Left lung (tissue), 10 donors: ENCODE results near the gene CFL2. TPM values are rescaled to one million over a fixed set of nuclear protein-coding genes. Genes with fewer than 3 reads are reported as not detected.
A peak's percentile ranks its signal among the peaks of the same experiment; 100 is the strongest.

Experiments
- ATAC-seq: fragments of 200-7000 bp; cut with Tn5 transposase; one replicate; pipeline ENCODE4 v1.9.1; 2020; ENCODE audit warnings: moderate library complexity
- DNase-seq, 4 donors: peaks; one replicate each; pipeline ENCODE4 v3.0.0-alpha.2; 2013 to 2020
- H3K27ac ChIP-seq, 2 donors: fragments of 200-600 bp; sonication (generic) in 1 of 2; one replicate each; pipeline versions ENCODE4 v1.5.0 to v1.8.0; 2020 to 2021
- H3K27me3 ChIP-seq, 2 donors: fragments of 200-600 bp; sonication (generic) in 1 of 2; one replicate each; pipeline versions ENCODE4 v1.5.0 to v1.8.0; 2020 to 2021
- H3K36me3 ChIP-seq, 2 donors: fragments of 200-600 bp; sonication (generic) in 1 of 2; one replicate each; pipeline versions ENCODE4 v1.5.0 to v1.8.0; 2020 to 2021
- H3K4me1 ChIP-seq, 2 donors: fragments of 200-600 bp; one replicate each; pipeline ENCODE4 v1.8.0; 2021
- H3K4me3 ChIP-seq, 2 donors: fragments of 200-600 bp; sonication (generic) in 1 of 2; one replicate each; pipeline versions ENCODE4 v1.5.0 to v1.8.0; 2020 to 2021; ENCODE audit warnings: mild to moderate bottlenecking in 1 of 2
- H3K9me3 ChIP-seq, 2 donors: fragments of 200-600 bp; sonication (generic) in 1 of 2; one replicate each; pipeline versions ENCODE4 v1.5.0 to v1.8.0; 2020 to 2021
- CTCF ChIP-seq, 2 donors: fragments of 200-600 bp; sonication (generic) in 1 of 2; IDR thresholded peaks; one replicate each; pipeline versions ENCODE4 v1.5.0 to v1.8.0; 2021; ENCODE audit warnings: antibody characterized with exemption in 2 of 2
- intact Hi-C, 2 donors: fragments of 100-400 bp; cut with DNase I; formaldehyde crosslinking; loops; one replicate each; pipeline versions ENCODE4 v1.11.2 to v1.14.2; 2022
- polyA plus RNA-seq, 6 donors: library from polyadenylated mRNA; unstranded; fragments of 120-200 nt; gene quantifications; one replicate each; pipeline ENCODE4 v1.2.1, GENCODE V29; 2013; ENCODE audit not compliant: insufficient read length in 6 of 6
- total RNA-seq, 2 donors: library from RNA; stranded (reverse); fragmentation: NEBNext Ultra II Directional; extraction: Animal tissue kit (Norgen Biotek cat#: 25700); gene quantifications; one replicate each; pipeline ENCODE4 v1.2.1, GENCODE V29; 2021
- donor health status: DM: no; HTN: yes; CAD: no.
- donor health status: DM: no; HTN: no; CAD: no.

CFL2 gene
- total and polyA plus RNA-seq, 8 donors = 36.9 to 58.0 (median 47.1) TPM

GRCh38 chr14:34733245-34733644 is 18.9 kb upstream of the CFL2 start:
- no peaks in the 10 kb centered on the region for H3K36me3 ChIP-seq
- intact Hi-C loops = no loop called here
- no peak for TF ChIP-seq CTCF (IDR thresholded peaks at IDR 0.05)
- no peak overlapping the region for H3K4me3 ChIP-seq
- DNase-seq = peak in 1 of 4 donors; percentile 17
- no peaks in the 10 kb centered on the region for H3K4me1 ChIP-seq
- no peaks in the 10 kb centered on the region for H3K9me3 ChIP-seq
- H3K27me3 ChIP-seq = no peaks in the 10 kb centered on the region
- peak; percentile 40 for ATAC-seq
- no peak overlapping the region for H3K27ac ChIP-seq

GRCh38 chr14:34732802-34733201 is 18.4 kb upstream of the CFL2 start:
- Histone ChIP-seq H3K4me1 (no peaks in the 10 kb centered on the region), H3K9me3 (no peaks in the 10 kb centered on the region), H3K27me3 (no peaks in the 10 kb centered on the region), H3K36me3 (no peaks in the 10 kb centered on the region), H3K4me3 (no peak overlapping the region), H3K27ac (no peak overlapping the region)
- ATAC-seq (no peak), DNase-seq (no peak)
- TF ChIP-seq CTCF (IDR thresholded peaks at IDR 0.05) = no peak
- intact Hi-C loops = no loop called here

GRCh38 chr14:34723867-34724266 is 9.5 kb upstream of the CFL2 start:
- H3K27ac ChIP-seq = no peak overlapping the region
- H3K4me3 ChIP-seq = no peak overlapping the region
- no peak for ATAC-seq
- H3K4me1 ChIP-seq = peaks cover 0 to 4% of the 10 kb centered on the region in 2 donors
- H3K9me3 ChIP-seq = no peaks in the 10 kb centered on the region
- no peak for TF ChIP-seq CTCF (IDR thresholded peaks at IDR 0.05)
- no peaks in the 10 kb centered on the region for H3K27me3 ChIP-seq
- H3K36me3 ChIP-seq = no peaks in the 10 kb centered on the region
- intact Hi-C loops = no loop called here
- no peak for DNase-seq

- H3K4me1 ChIP-seq = peaks cover 0 to 4% of the 10 kb centered on the region in 2 donors
- DNase-seq (peak in 2 of 4 donors; percentile 55 to 58), ATAC-seq (peak; percentile 89)
- no peaks in the 10 kb centered on the region for H3K27me3 ChIP-seq
- H3K27ac ChIP-seq = no peak overlapping the region
- no peaks in the 10 kb centered on the region for H3K9me3 ChIP-seq
- no peaks in the 10 kb centered on the region for H3K36me3 ChIP-seq
- TF ChIP-seq CTCF (IDR thresholded peaks at IDR 0.05) = peak; percentile 68 to 77
- no peak overlapping the region for H3K4me3 ChIP-seq
- intact Hi-C loops = no loop called here
Measured at GRCh38 chr14:34722723-34723545, 8.5 kb upstream of the CFL2 start.

GRCh38 chr14:34721129-34721528 is 6.7 kb upstream of the CFL2 start:
- no peak for TF ChIP-seq CTCF (IDR thresholded peaks at IDR 0.05)
- H3K4me3 ChIP-seq = no peak overlapping the region
- no peaks in the 10 kb centered on the region for H3K36me3 ChIP-seq
- no peak overlapping the region for H3K27ac ChIP-seq
- no peaks in the 10 kb centered on the region for H3K9me3 ChIP-seq
- H3K27me3 ChIP-seq = no peaks in the 10 kb centered on the region
- ATAC-seq (no peak), DNase-seq (no peak)
- intact Hi-C loops = no loop called here
- H3K4me1 ChIP-seq = peaks cover 0 to 4% of the 10 kb centered on the region in 2 donors
